Activated CD4-positive, alpha-beta T cell treated with anti-CD3 and anti-CD28 coated beads for 24 hours (primary cell): ENCODE data around the gene CROCC.

Experiments
- DNase-seq, 2 donors: peaks; one replicate each; pipeline ENCODE4 v3.0.0-alpha.2; 2020; ENCODE audit warnings: low read depth in 2 of 2

CROCC gene

GRCh38 chr1:17011439-17012307, 89.9 kb downstream of the CROCC start, which contains the start of gene ATP13A2:
ATP13A2 (minus strand) TSS chr1:17011928; CDS start chr1:17011738, 190 bp downstream.
- peak; percentile 68 to 69 for DNase-seq

- DNase-seq = no peak
Measured at GRCh38 chr1:17012775-17013490, 91.2 kb downstream of the CROCC start.

- no peak for DNase-seq
Measured at GRCh38 chr1:17013491-17014320, 92.0 kb downstream of the CROCC start.

- no peak for DNase-seq
Measured at GRCh38 chr1:17014671-17015567, 93.2 kb downstream of the CROCC start.

- no peak for DNase-seq
Measured at GRCh38 chr1:17016317-17016661, 94.6 kb downstream of the CROCC start.

- DNase-seq = no peak
Measured at GRCh38 chr1:17017435-17017834, 95.7 kb downstream of the CROCC start.

GRCh38 chr1:17018849-17019248, 97.1 kb downstream of the CROCC start:
- DNase-seq = no peak

- no peak for DNase-seq
Measured at GRCh38 chr1:17020502-17020901, 98.8 kb downstream of the CROCC start.

GRCh38 chr1:17021896-17022295, 100.2 kb downstream of the CROCC start:
- no peak for DNase-seq
